Measurements from ENCODE around the gene ATP7B.

DNA sequence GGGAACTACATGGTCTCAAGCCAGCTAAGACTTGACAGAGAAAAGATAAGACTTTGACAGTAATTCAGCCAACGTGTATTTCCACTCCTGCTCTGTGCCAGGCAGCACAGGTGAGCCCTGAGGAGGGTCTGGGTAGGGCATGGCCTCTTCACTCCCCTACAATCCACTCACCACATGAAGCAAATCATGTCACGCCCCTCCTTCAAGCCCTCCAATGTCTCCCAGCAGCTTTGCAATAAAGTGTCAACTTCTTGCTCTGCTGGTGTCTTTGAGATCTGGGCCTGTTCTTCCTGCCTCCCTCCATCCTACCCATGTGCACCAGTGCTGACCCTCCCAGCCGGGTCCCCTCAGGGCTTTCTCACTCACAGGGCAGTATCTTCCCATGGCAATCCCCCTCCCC lies 91.0 kb downstream of the ATP7B start:
- TF ChIP-seq POLR2AphosphoS5 (IDR thresholded peaks at IDR 0.05; ENCODE audit: low read depth, low read length) (no peak), POLR2A (IDR thresholded peaks at IDR 0.05; ENCODE audit: low read depth, low read length) (no peak), TAF1 (IDR thresholded peaks at IDR 0.05; ENCODE audit: low read depth, low read length) (no peak), SPI1 (IDR thresholded peaks at IDR 0.05; ENCODE audit: low read depth, low read length) (no peak)
